ENCODE results near the gene UBXN10. TPM values are rescaled to one million over a fixed set of nuclear protein-coding genes. Genes with fewer than 3 reads are reported as not detected.

The UBXN10 gene
- total and polyA plus RNA-seq, 2 of the 13 experiments (the other 11 are each of a cell fraction or from before 2014, with no cell fraction given): 0.04 to 0.05 TPM

DNA sequence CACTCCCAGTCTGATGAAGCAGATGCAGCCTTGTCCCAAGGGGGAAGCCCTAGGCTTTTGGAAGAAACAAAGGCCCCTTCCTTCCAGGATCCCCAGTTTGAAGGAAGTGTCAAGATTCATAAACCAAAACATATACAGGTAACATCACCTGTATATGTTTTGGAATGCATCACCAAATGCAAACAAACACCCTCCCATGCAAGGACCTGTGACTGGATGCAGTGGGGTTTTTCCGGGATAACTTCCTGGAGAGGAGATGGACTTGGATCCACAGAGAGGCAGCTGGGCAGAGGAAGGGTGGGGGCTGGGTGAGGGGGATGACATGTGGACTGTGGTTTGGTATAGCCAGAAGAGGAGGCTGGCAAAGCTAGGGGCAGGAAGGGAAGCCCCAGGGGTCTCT is 48.3 kb upstream of the UBXN10 start (continued):
- TF ChIP-seq MAF1 (CRISPR knock-in tag; IDR thresholded peaks at IDR 0.05; ENCODE audit: borderline replicate concordance): no peak
- TF ChIP-seq, protein P1, sequence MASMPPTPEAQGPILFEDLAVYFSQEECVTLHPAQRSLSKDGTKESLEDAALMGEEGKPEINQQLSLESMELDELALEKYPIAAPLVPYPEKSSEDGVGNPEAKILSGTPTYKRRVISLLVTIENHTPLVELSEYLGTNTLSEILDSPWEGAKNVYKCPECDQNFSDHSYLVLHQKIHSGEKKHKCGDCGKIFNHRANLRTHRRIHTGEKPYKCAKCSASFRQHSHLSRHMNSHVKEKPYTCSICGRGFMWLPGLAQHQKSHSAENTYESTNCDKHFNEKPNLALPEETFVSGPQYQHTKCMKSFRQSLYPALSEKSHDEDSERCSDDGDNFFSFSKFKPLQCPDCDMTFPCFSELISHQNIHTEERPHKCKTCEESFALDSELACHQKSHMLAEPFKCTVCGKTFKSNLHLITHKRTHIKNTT (CRISPR knock-in tag; IDR thresholded peaks at IDR 0.05): no peak
- no peak for TF ChIP-seq ZFYVE20 (CRISPR knock-in tag; IDR thresholded peaks at IDR 0.05; ENCODE audit: borderline replicate concordance, low read depth)
- TF ChIP-seq HCFC1 (IDR thresholded peaks at IDR 0.05; ENCODE audit: low read depth, low read length): no peak
- TF ChIP-seq, protein P2, sequence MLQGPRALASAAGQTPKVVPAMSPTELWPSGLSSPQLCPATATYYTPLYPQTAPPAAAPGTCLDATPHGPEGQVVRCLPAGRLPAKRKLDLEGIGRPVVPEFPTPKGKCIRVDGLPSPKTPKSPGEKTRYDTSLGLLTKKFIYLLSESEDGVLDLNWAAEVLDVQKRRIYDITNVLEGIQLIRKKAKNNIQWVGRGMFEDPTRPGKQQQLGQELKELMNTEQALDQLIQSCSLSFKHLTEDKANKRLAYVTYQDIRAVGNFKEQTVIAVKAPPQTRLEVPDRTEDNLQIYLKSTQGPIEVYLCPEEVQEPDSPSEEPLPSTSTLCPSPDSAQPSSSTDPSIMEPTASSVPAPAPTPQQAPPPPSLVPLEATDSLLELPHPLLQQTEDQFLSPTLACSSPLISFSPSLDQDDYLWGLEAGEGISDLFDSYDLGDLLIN (CRISPR knock-in tag; IDR thresholded peaks at IDR 0.05; ENCODE audit: borderline replicate concordance): no peak
- TF ChIP-seq ZNF138 (CRISPR knock-in tag; IDR thresholded peaks at IDR 0.05; ENCODE audit: low read depth): no peak
- TF ChIP-seq, protein P3, sequence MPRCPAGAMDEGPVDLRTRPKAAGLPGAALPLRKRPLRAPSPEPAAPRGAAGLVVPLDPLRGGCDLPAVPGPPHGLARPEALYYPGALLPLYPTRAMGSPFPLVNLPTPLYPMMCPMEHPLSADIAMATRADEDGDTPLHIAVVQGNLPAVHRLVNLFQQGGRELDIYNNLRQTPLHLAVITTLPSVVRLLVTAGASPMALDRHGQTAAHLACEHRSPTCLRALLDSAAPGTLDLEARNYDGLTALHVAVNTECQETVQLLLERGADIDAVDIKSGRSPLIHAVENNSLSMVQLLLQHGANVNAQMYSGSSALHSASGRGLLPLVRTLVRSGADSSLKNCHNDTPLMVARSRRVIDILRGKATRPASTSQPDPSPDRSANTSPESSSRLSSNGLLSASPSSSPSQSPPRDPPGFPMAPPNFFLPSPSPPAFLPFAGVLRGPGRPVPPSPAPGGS (CRISPR knock-in tag; IDR thresholded peaks at IDR 0.05): no peak
- TF ChIP-seq NFE2 (CRISPR knock-in tag; IDR thresholded peaks at IDR 0.05): no peak
- no peak for TF ChIP-seq REL (CRISPR knock-in tag; conservative IDR thresholded peaks at IDR 0.05)

DNA sequence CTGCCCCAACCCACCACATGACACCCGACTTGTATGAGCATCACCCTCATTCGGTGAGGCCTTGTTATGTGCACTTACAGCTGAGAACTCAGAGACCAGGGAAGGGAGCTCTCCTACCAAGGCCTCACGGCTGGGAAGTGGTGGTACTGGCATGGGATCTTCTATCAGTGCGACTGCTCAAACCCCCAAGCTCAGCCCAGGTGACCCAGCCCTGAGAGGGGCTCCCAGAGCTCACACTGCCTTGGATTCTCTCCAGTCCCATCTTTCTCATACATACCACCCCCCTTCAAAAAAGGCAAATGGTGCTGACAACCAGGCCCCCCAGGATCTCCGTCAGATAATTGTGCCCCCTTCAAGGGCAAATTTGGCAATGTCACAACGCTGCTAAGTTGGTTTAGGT is 47.5 kb upstream of the UBXN10 start:
- CTCF ChIA-PET (ENCODE audit: low intra/inter-chr PET ratio, low total read pairs): no interaction called here
- no peaks in the 10 kb centered on the region for H3K4me1 ChIP-seq (ENCODE audit: insufficient read depth, low read length)
- no peak for TF ChIP-seq NR2C2 (CRISPR knock-in tag; IDR thresholded peaks at IDR 0.05; ENCODE audit: borderline replicate concordance)
- TF ChIP-seq FLYWCH1 (CRISPR knock-in tag; IDR thresholded peaks at IDR 0.05): no peak
- TF ChIP-seq, protein P4, sequence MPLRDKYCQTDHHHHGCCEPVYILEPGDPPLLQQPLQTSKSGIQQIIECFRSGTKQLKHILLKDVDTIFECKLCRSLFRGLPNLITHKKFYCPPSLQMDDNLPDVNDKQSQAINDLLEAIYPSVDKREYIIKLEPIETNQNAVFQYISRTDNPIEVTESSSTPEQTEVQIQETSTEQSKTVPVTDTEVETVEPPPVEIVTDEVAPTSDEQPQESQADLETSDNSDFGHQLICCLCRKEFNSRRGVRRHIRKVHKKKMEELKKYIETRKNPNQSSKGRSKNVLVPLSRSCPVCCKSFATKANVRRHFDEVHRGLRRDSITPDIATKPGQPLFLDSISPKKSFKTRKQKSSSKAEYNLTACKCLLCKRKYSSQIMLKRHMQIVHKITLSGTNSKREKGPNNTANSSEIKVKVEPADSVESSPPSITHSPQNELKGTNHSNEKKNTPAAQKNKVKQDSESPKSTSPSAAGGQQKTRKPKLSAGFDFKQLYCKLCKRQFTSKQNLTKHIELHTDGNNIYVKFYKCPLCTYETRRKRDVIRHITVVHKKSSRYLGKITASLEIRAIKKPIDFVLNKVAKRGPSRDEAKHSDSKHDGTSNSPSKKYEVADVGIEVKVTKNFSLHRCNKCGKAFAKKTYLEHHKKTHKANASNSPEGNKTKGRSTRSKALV (CRISPR knock-in tag; IDR thresholded peaks at IDR 0.05): no peak
- no peak for TF ChIP-seq RFX5 (IDR thresholded peaks at IDR 0.05; ENCODE audit: low read depth, low read length)
- TF ChIP-seq HMGA1 (CRISPR knock-in tag; conservative IDR thresholded peaks at IDR 0.05): no peak
- TF ChIP-seq BHLHE40 (IDR thresholded peaks at IDR 0.05; ENCODE audit: low read length): no peak
- TF ChIP-seq MXD4 (CRISPR knock-in tag; IDR thresholded peaks at IDR 0.05): no peak
- TF ChIP-seq, protein P5, sequence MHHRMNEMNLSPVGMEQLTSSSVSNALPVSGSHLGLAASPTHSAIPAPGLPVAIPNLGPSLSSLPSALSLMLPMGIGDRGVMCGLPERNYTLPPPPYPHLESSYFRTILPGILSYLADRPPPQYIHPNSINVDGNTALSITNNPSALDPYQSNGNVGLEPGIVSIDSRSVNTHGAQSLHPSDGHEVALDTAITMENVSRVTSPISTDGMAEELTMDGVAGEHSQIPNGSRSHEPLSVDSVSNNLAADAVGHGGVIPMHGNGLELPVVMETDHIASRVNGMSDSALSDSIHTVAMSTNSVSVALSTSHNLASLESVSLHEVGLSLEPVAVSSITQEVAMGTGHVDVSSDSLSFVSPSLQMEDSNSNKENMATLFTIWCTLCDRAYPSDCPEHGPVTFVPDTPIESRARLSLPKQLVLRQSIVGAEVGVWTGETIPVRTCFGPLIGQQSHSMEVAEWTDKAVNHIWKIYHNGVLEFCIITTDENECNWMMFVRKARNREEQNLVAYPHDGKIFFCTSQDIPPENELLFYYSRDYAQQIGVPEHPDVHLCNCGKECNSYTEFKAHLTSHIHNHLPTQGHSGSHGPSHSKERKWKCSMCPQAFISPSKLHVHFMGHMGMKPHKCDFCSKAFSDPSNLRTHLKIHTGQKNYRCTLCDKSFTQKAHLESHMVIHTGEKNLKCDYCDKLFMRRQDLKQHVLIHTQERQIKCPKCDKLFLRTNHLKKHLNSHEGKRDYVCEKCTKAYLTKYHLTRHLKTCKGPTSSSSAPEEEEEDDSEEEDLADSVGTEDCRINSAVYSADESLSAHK (CRISPR knock-in tag; IDR thresholded peaks at IDR 0.05; ENCODE audit: borderline replicate concordance): no peak

More for the DNA sequence above, 47.5 kb upstream of the UBXN10 start:
- Histone ChIP-seq H4K20me1 (ENCODE audit: insufficient read depth, low read length) (no peaks in the 10 kb centered on the region), H3K27ac (ENCODE audit: extremely low read length, insufficient read depth, low read length) (no peak overlapping the region), H3K9me3 (ENCODE audit: low read length) (no peaks in the 10 kb centered on the region), H3K9ac (ENCODE audit: insufficient read depth, low read depth, low read length) (no peak overlapping the region), H2AFZ (ENCODE audit: low read length) (no peak overlapping the region), H3K27me3 (ENCODE audit: control insufficient read depth in 1 of 2, insufficient read depth in 2 of 2, low read length in 2 of 2) (peaks cover 2 to 21% of the 10 kb centered on the region in 2 experiments; a peak in 3 of 5 replicates), H3K4me2 (ENCODE audit: low read depth, low read length) (no peak overlapping the region), H3K79me2 (ENCODE audit: insufficient read depth, low read length) (no peaks in the 10 kb centered on the region), H3K4me3 (replicated peaks in 1 of 3; ENCODE audit: insufficient read depth in 1 of 3, low read depth in 2 of 3, low read length in 3 of 3) (no peak overlapping the region), H3K36me3 (replicated peaks in 1 of 2; ENCODE audit: control insufficient read depth in 1 of 2, insufficient read depth in 2 of 2, low read length in 2 of 2) (no peaks in the 10 kb centered on the region)
- no TSS peak for BruUV-seq (replicated peaks)
- DNase-seq (ENCODE audit: low spot score): no peak
- ATAC-seq: no peak
- 40% methylated on average over 6 of the region's 6 CpGs for WGBS (ENCODE audit: low lambda C conversion rate)
- in situ Hi-C loops (cut with HindIII; ENCODE audit: extremely low pct_ligation_motif_present, low pct_unique_long_range_greater_than_20kb) (no loop called here), intact Hi-C loops (cut with micrococcal nuclease; ENCODE audit: unreplicated experiment) (no loop called here)
- POLR2A ChIA-PET: no interaction called here
- FAIRE-seq: no peak
